DND-41 (cell line): Measurements from ENCODE around the gene F8A1.
"Not testable (repeated sequence)": the region's sequence is repeated elsewhere in the genome, so short reads cannot be mapped to it uniquely, and the experiment has no call there.

Experiments used
- ATAC-seq: fragments of 200-7000 bp; cut with Tn5 transposase; 3 replicates; pipeline ENCODE4 v1.9.1; 2021; ENCODE audit warnings: low read depth; ENCODE audit not compliant: insufficient read depth
- DNase-seq: peaks from one replicate; pipeline ENCODE4 v3.0.0-alpha.2; 2020
- H2AFZ ChIP-seq: 2 replicates; pipeline ENCODE4 v1.6.0; 2012; ENCODE audit warnings: low read depth, low read length
- H3K27ac ChIP-seq: 2 replicates; pipeline ENCODE4 v1.5.1; 2012; ENCODE audit warnings: low read length, inconsistent platforms
- H3K27me3 ChIP-seq: fragments of 200-600 bp; sonication (generic); 2 replicates; pipeline ENCODE4 v1.6.0; 2012; ENCODE audit warnings: low read length, mild to moderate bottlenecking, inconsistent platforms; ENCODE audit not compliant: insufficient read depth, poor library complexity
- H3K36me3 ChIP-seq: 2 replicates; pipeline ENCODE4 v1.5.1; 2012; ENCODE audit warnings: low read length, inconsistent platforms; ENCODE audit not compliant: insufficient read depth
- H3K4me1 ChIP-seq: 2 replicates; pipeline ENCODE4 v1.5.1; 2012; ENCODE audit warnings: mild to moderate bottlenecking, low read length; ENCODE audit not compliant: insufficient read depth
- H3K4me2 ChIP-seq: 2 replicates; pipeline ENCODE4 v1.6.0; 2012; ENCODE audit warnings: mild to moderate bottlenecking, moderate library complexity, low read length, inconsistent platforms; ENCODE audit not compliant: insufficient read depth
- H3K4me3 ChIP-seq, 2 experiments: fragments of 200-600 bp in 1 of 2; shearing (Covaris generic) in 1 of 2; 2 replicates each; pipeline ENCODE4 v1.5.1; 2012 to 2016; ENCODE audit warnings: inconsistent platforms in 2 of 2, low read length in 2 of 2, mild to moderate bottlenecking in 2 of 2, low read depth in 1 of 2, moderate library complexity in 1 of 2
- H3K79me2 ChIP-seq: 2 replicates; pipeline ENCODE4 v1.6.0; 2012; ENCODE audit warnings: low read length, inconsistent platforms; ENCODE audit not compliant: insufficient read depth
- H3K9ac ChIP-seq: 2 replicates; pipeline ENCODE4 v1.6.0; 2012; ENCODE audit warnings: low read depth, mild to moderate bottlenecking, inconsistent platforms, low read length, moderate library complexity
- H3K9me3 ChIP-seq: 2 replicates; pipeline ENCODE4 v1.5.1; 2012; ENCODE audit warnings: low read length, moderate library complexity, mild to moderate bottlenecking, inconsistent platforms; ENCODE audit not compliant: insufficient read depth, severe bottlenecking
- H4K20me1 ChIP-seq: 2 replicates; pipeline ENCODE4 v1.6.0; 2012; ENCODE audit warnings: low read length; ENCODE audit not compliant: insufficient read depth
- EZH2 ChIP-seq: IDR thresholded peaks from 3 replicates; pipeline ENCODE4 v1.6.1; 2012; ENCODE audit warnings: borderline replicate concordance, low read depth, mild to moderate bottlenecking, moderate library complexity, low read length, inconsistent platforms; ENCODE audit not compliant: severe bottlenecking
- TF ChIP-seq, protein P1 (sequence below): IDR thresholded peaks from 2 replicates; pipeline ENCODE4 v1.5.1; 2012; ENCODE audit warnings: borderline replicate concordance, low read length, moderate library complexity, mild to moderate bottlenecking; ENCODE audit not compliant: poor library complexity, severe bottlenecking; ENCODE audit errors: extremely low read depth

The F8A1 gene

DNA sequence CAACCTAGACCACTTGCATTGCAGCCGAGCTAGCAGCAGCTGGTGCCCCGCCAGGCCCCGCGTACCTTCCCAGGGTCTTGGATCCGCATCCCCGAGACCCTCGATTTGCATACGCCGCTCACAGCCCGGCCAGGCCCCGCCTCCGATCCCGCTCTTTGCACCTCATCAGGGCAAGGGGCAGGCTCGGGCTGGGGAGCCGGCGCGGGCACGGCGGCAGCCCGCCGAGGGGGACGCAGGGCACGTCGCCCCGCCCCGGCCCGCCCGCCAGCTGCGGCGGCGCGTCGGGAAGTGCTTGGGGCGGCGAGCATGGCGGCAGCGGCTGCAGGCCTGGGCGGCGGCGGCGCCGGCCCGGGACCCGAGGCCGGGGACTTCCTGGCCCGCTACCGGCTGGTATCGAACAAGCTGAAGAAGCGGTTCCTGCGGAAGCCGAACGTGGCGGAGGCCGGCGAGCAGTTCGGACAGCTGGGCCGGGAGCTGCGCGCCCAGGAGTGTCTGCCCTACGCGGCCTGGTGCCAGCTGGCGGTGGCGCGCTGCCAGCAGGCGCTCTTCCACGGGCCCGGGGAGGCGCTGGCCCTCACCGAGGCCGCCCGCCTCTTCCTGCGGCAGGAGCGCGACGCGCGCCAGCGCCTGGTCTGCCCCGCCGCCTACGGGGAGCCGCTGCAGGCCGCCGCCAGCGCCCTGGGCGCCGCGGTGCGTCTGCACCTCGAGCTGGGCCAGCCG lies at the start of gene F8A1:
Gene F8A1, plus strand, starts transcription at position 287 of the 720 bp plus-strand sequence. Its CDS starts 20 bp downstream, at position 307.
- H3K4me1 ChIP-seq, H3K27ac ChIP-seq, H2AFZ ChIP-seq, H3K36me3 ChIP-seq, H4K20me1 ChIP-seq, H3K79me2 ChIP-seq, H3K27me3 ChIP-seq, H3K9me3 ChIP-seq: not testable (repeated sequence)
- ATAC-seq (peak; percentile 86), DNase-seq (peak; percentile 80)
- Histone ChIP-seq H3K4me3 (peak within 1 kb of the TSS in 1 of 2 experiments; percentile 52; a peak in 2 of 4 replicates), H3K9ac (peak within 1 kb of the TSS; percentile 48; the same call in 1 of the 2 replicates), H3K4me2 (peak within 1 kb of the TSS; percentile 44)

DNA sequence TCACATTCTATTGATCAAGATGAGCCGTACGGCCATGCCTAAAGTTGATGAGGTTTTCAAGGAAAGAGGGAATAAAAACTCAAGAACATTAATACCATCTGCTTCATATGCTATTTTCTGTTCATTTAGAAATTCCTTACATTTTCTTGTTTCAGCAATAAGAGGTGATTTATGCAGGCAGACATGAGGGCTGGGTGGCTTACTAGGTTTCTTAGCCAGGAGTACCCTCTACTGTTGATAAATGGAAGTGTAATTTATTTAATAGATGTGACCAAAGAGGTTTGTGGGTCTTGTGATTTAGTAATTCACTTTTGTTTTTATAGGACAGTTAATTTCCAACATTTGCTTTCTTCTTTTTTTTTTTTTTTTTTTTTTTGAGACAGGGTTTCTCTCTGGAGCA lies 45.3 kb upstream of the F8A1 start:
- no peak overlapping the region for H2AFZ ChIP-seq
- H3K27me3 ChIP-seq, result no peaks in the 10 kb centered on the region
- TF ChIP-seq EZH2, result no peak
- TF ChIP-seq, protein P1, sequence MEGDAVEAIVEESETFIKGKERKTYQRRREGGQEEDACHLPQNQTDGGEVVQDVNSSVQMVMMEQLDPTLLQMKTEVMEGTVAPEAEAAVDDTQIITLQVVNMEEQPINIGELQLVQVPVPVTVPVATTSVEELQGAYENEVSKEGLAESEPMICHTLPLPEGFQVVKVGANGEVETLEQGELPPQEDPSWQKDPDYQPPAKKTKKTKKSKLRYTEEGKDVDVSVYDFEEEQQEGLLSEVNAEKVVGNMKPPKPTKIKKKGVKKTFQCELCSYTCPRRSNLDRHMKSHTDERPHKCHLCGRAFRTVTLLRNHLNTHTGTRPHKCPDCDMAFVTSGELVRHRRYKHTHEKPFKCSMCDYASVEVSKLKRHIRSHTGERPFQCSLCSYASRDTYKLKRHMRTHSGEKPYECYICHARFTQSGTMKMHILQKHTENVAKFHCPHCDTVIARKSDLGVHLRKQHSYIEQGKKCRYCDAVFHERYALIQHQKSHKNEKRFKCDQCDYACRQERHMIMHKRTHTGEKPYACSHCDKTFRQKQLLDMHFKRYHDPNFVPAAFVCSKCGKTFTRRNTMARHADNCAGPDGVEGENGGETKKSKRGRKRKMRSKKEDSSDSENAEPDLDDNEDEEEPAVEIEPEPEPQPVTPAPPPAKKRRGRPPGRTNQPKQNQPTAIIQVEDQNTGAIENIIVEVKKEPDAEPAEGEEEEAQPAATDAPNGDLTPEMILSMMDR, result peak; percentile 67
- no peaks in the 10 kb centered on the region for H3K36me3 ChIP-seq
- H3K4me1 ChIP-seq, result no peaks in the 10 kb centered on the region
- H3K79me2 ChIP-seq, result no peaks in the 10 kb centered on the region
- no peak overlapping the region for H3K9ac ChIP-seq
- H3K9me3 ChIP-seq, result no peaks in the 10 kb centered on the region
- H3K27ac ChIP-seq, result no peak overlapping the region
- DNase-seq (peak; percentile 16), ATAC-seq (peak; percentile 79)
- no peak overlapping the region for H3K4me2 ChIP-seq
- no peak overlapping the region for H3K4me3 ChIP-seq
- H4K20me1 ChIP-seq, result no peaks in the 10 kb centered on the region

DNA sequence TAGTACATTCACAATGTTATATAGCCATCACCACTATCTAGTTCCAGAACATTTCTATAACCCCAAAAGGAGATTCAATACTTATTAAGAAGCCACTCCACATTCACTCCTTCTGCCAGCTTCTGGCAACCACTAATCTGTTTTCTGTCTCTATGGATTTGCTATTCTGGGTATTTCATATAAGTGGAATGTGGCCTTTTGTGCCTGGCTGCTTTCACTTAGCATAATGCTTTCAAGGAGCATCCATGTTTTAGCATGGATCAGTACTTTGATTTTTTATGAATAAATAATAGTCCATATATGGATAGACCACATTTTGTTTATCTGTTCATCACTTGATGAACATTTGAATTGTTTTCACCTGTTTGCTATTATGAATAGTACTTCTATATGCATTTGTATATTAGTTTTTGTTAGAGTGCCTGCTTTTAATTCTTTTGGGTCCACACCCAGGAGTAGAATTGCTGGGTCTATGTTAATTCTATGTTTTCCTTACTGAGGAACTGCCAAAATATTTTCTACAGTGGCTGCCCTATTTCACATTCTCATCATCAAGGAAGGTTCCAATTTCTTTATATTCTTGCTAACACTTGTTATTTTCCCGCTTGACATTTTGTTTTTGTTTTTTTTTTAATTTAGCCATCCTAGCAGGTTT lies 35.1 kb upstream of the F8A1 start:
- Histone ChIP-seq H3K27me3 (no peaks in the 10 kb centered on the region), H3K79me2 (no peaks in the 10 kb centered on the region), H3K36me3 (no peaks in the 10 kb centered on the region), H3K4me1 (no peaks in the 10 kb centered on the region), H2AFZ (no peak overlapping the region), H3K9ac (no peak overlapping the region), H3K27ac (no peak overlapping the region), H3K4me2 (no peak overlapping the region), H4K20me1 (no peaks in the 10 kb centered on the region), H3K9me3 (no peaks in the 10 kb centered on the region), H3K4me3 (no peak overlapping the region)
- no peak for ATAC-seq
- TF ChIP-seq EZH2, result no peak
- TF ChIP-seq, protein P1, result no peak
- no peak for DNase-seq

DNA sequence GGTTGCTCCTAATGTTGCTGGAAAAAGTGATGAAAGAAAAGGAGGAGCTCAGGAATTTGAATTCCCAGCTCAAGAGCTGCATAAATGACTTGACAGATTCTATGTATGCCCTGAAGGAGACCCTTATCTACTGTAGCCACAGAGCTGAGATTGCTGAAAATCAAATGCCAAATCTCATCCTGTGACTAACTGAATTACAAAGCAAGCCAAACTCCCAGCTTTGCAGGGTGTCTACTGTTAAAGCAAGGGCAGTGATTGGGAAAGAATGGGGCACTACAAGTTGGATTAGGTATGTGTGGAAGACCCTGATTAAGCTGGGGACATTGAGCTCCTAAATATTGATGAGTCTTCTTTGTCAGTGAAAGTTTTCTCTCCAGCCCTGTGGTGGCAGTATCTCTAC lies 30.9 kb upstream of the F8A1 start:
- TF ChIP-seq EZH2, result no peak
- TF ChIP-seq, protein P1, result no peak
- Histone ChIP-seq H3K4me3 (no peak overlapping the region), H3K36me3 (no peaks in the 10 kb centered on the region), H3K27me3 (no peaks in the 10 kb centered on the region), H4K20me1 (no peaks in the 10 kb centered on the region), H3K4me1 (no peaks in the 10 kb centered on the region), H3K79me2 (no peaks in the 10 kb centered on the region), H2AFZ (no peak overlapping the region), H3K9me3 (no peaks in the 10 kb centered on the region), H3K9ac (no peak overlapping the region), H3K4me2 (no peak overlapping the region), H3K27ac (no peak overlapping the region)
- DNase-seq (no peak), ATAC-seq (no peak)

DNA sequence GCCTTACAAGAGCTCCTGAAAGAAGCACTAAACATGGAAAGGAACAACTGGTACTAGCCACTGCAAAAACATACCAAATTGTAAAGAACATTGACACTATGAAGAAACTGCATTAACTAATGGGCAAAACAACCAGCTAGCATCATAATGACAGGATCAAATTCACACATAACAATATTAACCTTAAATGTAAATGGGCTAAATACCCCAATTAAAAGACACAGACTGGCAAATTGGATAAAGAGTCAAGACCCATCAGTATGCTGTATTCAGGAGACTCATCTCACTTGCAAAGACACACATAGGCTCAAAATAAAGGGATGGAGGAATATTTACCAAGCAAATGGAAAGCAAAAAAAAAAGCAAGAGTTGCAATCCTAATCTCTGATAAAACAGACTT lies 17.6 kb upstream of the F8A1 start:
- not testable (repeated sequence) for H3K4me3 ChIP-seq, ATAC-seq, DNase-seq, H3K4me1 ChIP-seq, H3K9ac ChIP-seq, H3K4me2 ChIP-seq, H3K79me2 ChIP-seq, H3K9me3 ChIP-seq, H2AFZ ChIP-seq, H3K36me3 ChIP-seq, H3K27me3 ChIP-seq, H4K20me1 ChIP-seq, H3K27ac ChIP-seq
